ENCODE measurements around the gene DIAPH2.

- TF ChIP-seq, protein P1, sequence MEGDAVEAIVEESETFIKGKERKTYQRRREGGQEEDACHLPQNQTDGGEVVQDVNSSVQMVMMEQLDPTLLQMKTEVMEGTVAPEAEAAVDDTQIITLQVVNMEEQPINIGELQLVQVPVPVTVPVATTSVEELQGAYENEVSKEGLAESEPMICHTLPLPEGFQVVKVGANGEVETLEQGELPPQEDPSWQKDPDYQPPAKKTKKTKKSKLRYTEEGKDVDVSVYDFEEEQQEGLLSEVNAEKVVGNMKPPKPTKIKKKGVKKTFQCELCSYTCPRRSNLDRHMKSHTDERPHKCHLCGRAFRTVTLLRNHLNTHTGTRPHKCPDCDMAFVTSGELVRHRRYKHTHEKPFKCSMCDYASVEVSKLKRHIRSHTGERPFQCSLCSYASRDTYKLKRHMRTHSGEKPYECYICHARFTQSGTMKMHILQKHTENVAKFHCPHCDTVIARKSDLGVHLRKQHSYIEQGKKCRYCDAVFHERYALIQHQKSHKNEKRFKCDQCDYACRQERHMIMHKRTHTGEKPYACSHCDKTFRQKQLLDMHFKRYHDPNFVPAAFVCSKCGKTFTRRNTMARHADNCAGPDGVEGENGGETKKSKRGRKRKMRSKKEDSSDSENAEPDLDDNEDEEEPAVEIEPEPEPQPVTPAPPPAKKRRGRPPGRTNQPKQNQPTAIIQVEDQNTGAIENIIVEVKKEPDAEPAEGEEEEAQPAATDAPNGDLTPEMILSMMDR (IDR thresholded peaks at IDR 0.05) = no peak
- TF ChIP-seq EP300 (IDR thresholded peaks at IDR 0.05) = no peak
- no peak for TF ChIP-seq POLR2A (IDR thresholded peaks at IDR 0.05)
Observed at GRCh38 chrX:97294041-97294440, 609.4 kb downstream of the DIAPH2 start.
